PFSK-1 (cell line): Measurements from ENCODE around the gene GRWD1.

Experiments used
- FOXP2 ChIP-seq: optimal IDR thresholded peaks from 2 replicates; pipeline ENCODE3; 2011; ENCODE audit warnings: borderline replicate concordance, control low read depth, inconsistent platforms; ENCODE audit not compliant: insufficient read depth; ENCODE audit errors: extremely low read length, extremely low read depth
- POLR2AphosphoS5 ChIP-seq: IDR thresholded peaks from 2 replicates; pipeline ENCODE4 v1.6.1; 2012; ENCODE audit warnings: low read depth, mild to moderate bottlenecking, control low read depth, low read length, moderate library complexity
- REST ChIP-seq, 2 experiments: IDR thresholded peaks; 2 replicates each; pipeline versions ENCODE4 v1.6.1 to v1.8.0; 2011 to 2012; ENCODE audit warnings: low read depth in 2 of 2, low read length in 2 of 2, control low read depth in 1 of 2, inconsistent platforms in 1 of 2, mild to moderate bottlenecking in 1 of 2, moderate library complexity in 1 of 2; ENCODE audit not compliant: insufficient read depth in 1 of 2
- SIN3A ChIP-seq: IDR thresholded peaks from 2 replicates; pipeline ENCODE4 v1.6.1; 2012; ENCODE audit warnings: mild to moderate bottlenecking, low read length, moderate library complexity, borderline replicate concordance; ENCODE audit not compliant: insufficient read depth
- TAF1 ChIP-seq: IDR thresholded peaks from 2 replicates; pipeline ENCODE4 v1.6.1; 2012; ENCODE audit warnings: low read length, control low read depth, borderline replicate concordance; ENCODE audit not compliant: insufficient read depth

GRCh38 chr19:48455171-48455907 is 9.6 kb downstream of the GRWD1 start, which contains the start of gene KCNJ14:
- TF ChIP-seq POLR2AphosphoS5 (no peak), REST (IDR thresholded peaks at IDR 0.05; ENCODE audit: insufficient read depth in 1 of 2, low read depth in 2 of 2, low read length in 2 of 2) (no peak), TAF1 (no peak), SIN3A (no peak), FOXP2 (no peak)
